ENCODE measurements around the gene EBF3. TPM values are rescaled to one million over a fixed set of nuclear protein-coding genes. Genes with fewer than 3 reads are reported as not detected.
A peak's percentile ranks its signal among the peaks of the same experiment; 100 is the strongest.

EBF3 gene
- total RNA-seq, 4 donors from 2014 or later = 1.5 to 4.1 (median 1.9) TPM; not detected in 1

DNA sequence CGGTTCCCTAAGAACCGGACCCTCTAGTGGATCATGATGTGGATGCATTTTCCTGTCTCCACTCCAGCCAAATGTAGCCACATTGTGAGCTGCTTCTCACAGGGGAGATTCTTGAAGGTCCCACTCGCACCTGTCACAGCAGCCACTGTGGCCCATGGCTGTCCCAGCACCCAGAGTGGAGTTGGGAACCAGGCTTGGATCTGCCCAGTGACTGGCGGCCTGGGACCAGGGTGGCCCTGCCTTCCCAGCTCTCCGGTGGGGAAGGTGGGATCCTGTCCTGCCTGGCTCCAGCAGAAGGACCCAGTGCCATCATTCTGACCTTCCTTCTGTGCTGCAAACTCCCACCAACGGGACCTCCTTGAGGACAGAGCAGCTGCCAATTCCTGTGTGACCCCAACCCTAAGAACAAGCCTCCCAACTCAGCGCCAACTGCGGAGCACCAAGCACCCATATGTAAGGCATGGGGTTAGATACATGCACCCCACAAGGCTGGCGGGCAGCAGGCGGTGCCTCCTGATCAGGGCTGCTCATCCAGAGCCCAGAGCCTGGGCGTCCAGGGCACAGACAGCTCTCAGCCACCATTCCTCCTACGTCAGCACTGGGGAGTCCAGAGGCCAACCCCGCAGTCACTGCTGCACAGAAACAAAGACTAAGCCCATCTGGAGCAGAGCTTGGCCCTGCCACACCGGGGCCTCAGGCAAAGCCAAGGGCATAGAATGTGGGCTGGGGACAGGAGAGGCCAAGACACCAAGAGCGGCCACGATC lies 28.8 kb downstream of the EBF3 start:
- Histone ChIP-seq H3K27ac (no peak overlapping the region), H3K4me3 (no peak overlapping the region), H3K27me3 (no peaks in the 10 kb centered on the region), H3K36me3 (no peaks in the 10 kb centered on the region), H3K4me1 (no peaks in the 10 kb centered on the region), H3K9me3 (no peaks in the 10 kb centered on the region)
- TF ChIP-seq POLR2A (IDR thresholded peaks at IDR 0.05) = no peak
- TF ChIP-seq, protein P1, sequence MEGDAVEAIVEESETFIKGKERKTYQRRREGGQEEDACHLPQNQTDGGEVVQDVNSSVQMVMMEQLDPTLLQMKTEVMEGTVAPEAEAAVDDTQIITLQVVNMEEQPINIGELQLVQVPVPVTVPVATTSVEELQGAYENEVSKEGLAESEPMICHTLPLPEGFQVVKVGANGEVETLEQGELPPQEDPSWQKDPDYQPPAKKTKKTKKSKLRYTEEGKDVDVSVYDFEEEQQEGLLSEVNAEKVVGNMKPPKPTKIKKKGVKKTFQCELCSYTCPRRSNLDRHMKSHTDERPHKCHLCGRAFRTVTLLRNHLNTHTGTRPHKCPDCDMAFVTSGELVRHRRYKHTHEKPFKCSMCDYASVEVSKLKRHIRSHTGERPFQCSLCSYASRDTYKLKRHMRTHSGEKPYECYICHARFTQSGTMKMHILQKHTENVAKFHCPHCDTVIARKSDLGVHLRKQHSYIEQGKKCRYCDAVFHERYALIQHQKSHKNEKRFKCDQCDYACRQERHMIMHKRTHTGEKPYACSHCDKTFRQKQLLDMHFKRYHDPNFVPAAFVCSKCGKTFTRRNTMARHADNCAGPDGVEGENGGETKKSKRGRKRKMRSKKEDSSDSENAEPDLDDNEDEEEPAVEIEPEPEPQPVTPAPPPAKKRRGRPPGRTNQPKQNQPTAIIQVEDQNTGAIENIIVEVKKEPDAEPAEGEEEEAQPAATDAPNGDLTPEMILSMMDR (IDR thresholded peaks at IDR 0.05) = no peak
- peak in 2 of 3 donors; percentile 33 to 37 for DNase-seq

DNA sequence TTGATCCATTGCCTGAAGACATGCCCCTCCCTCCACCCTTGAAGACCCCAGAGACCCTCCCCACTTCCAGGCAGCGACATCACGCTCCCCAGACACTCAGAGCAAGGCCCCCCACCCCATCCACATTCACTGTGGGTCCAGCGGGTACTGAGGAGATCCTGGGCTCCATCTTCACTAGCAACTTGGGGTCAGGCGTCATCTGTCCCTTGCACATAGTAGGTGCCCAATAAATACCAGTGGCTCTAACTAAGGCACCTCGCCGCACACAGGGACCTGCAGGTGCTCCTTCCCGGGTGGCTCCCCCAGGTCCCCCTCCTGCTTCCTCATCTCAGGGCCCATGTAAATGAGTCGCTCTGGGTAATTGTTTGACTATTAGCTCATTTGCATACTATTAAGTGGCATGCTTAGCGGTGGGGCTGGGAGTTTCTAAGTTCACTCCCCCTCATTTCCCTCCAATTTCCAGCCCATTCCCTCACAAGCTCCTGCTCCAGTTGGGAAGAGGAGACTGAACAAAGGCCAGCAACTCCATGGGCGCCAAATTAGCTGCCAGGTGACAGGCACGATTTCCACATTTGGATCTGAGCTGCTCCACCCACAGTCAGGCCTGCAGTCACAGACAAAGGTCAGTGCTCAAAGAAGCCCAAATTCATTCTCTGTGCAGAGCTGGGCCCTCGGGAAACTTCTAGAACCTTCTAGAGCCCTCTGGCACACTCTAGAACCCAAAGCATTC lies 29.7 kb downstream of the EBF3 start:
- Histone ChIP-seq H3K27ac (no peak overlapping the region), H3K27me3 (no peaks in the 10 kb centered on the region), H3K9me3 (no peaks in the 10 kb centered on the region), H3K36me3 (no peaks in the 10 kb centered on the region), H3K4me3 (no peak overlapping the region), H3K4me1 (no peaks in the 10 kb centered on the region)
- TF ChIP-seq, protein P1 (IDR thresholded peaks at IDR 0.05) = no peak
- no peak for TF ChIP-seq POLR2A (IDR thresholded peaks at IDR 0.05)
- peak in 1 of 3 donors; percentile 38 for DNase-seq

DNA sequence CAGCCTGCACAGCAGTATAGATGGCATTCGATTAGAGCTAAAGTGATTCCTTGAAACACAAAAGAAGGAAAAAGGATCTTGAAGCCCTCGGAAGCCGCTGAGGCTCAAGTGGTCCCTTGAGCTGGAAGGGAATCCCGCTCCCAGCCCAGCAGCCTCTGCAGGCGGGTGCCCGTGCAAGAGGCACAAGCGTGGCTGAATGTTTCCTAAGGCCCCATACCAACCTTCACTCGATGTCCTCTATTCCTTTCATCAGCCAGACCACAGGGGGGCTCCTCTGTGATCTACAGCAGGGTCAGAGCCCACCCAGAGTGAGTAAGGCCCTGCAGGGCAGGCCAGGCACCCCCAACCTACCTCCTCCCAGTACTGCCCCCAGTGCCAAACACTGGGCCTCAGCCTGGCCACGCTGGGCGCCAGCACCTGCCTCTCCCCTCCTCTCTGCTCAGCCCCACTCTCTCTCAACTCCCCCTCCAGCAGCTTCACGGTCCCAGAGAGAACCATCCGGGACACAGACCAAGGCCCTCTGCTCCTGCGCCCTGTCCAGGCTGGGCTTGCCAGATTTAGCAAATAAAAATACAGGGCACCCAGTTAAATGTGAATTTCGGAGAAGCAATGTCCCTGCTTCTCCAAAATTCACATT lies 30.5 kb downstream of the EBF3 start:
- no peaks in the 10 kb centered on the region for H3K9me3 ChIP-seq
- no peaks in the 10 kb centered on the region for H3K36me3 ChIP-seq
- no peak overlapping the region for H3K27ac ChIP-seq
- no peaks in the 10 kb centered on the region for H3K27me3 ChIP-seq
- H3K4me3 ChIP-seq = no peak overlapping the region
- no peak for TF ChIP-seq POLR2A (IDR thresholded peaks at IDR 0.05)
- TF ChIP-seq, protein P1 (IDR thresholded peaks at IDR 0.05) = no peak
- no peaks in the 10 kb centered on the region for H3K4me1 ChIP-seq
- peak in 2 of 3 donors; percentile 22 to 23 for DNase-seq

DNA sequence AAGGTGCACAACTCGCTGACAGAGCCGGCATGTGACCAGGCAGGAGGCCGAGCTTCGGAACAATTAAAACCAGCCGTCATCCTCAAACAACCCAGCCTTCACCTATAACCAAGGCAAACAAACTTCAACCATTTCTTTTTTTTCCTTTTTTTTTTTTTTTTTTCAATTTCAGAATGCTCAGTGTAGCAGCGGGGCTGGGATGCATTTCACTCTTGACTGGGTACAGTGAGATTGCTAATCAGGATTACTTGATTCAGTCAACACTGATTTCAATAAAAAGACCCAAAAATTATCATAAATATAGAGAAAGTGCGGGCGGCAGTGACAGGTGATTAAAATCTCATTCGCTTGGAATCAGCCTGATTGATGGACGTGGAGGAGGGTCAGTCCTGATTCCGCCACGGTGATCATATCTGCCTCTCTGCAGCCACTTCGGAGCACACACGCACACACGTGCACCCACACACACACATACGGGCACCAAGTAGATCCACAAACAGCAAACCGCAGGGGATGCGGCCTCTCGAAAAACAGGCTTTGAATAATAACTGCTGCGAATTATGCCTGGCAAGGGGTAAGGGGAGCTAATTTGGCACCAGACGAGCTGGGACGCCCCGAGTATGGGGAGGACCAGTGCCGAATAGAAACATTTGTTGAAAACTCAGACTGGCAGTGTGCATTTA lies 31.2 kb downstream of the EBF3 start:
- H3K27ac ChIP-seq = no peak overlapping the region
- no peak overlapping the region for H3K4me3 ChIP-seq
- no peaks in the 10 kb centered on the region for H3K27me3 ChIP-seq
- no peaks in the 10 kb centered on the region for H3K36me3 ChIP-seq
- no peaks in the 10 kb centered on the region for H3K9me3 ChIP-seq
- TF ChIP-seq POLR2A (IDR thresholded peaks at IDR 0.05) = no peak
- TF ChIP-seq, protein P1 (IDR thresholded peaks at IDR 0.05) = no peak
- peak in 1 of 3 donors; percentile 18 for DNase-seq
- no peaks in the 10 kb centered on the region for H3K4me1 ChIP-seq

DNA sequence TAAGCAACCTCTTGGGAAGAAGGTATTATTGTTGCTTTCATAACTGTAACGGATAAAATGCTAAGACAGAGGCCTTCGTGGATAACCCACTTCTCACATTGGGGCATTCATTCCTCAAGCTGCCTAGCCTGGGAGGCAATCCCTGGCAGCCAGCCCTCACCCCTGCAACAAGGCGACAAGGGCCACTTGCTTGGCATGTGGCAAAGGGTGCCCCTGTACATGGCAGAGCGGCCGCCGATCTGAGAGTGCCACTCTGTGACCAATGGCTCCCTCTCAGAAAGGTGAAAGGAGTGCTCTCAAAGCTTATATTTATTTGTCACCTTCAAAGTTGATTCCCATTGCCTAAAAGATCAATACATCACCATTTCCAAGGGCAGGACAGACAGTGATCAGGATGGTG lies 31.9 kb downstream of the EBF3 start:
- H3K36me3 ChIP-seq = no peaks in the 10 kb centered on the region
- H3K4me1 ChIP-seq = no peaks in the 10 kb centered on the region
- no peak overlapping the region for H3K27ac ChIP-seq
- H3K9me3 ChIP-seq = no peaks in the 10 kb centered on the region
- TF ChIP-seq POLR2A (IDR thresholded peaks at IDR 0.05) = no peak
- H3K27me3 ChIP-seq = no peaks in the 10 kb centered on the region
- DNase-seq = peak in 2 of 3 donors; percentile 25 to 27
- no peak overlapping the region for H3K4me3 ChIP-seq

All from Peyer's patch (tissue), 4 donors.